Activated CD4-positive, alpha-beta T cell treated with anti-CD3 and anti-CD28 coated beads, Interleukin-2, amount 50 U/mL, for 1 hour (primary cell): Measurements from ENCODE around the gene IMPACT.

ENCODE experiments used
- DNase-seq: peaks from one replicate; pipeline ENCODE4 v3.0.0-alpha.2; 2020

The IMPACT gene, protein sequence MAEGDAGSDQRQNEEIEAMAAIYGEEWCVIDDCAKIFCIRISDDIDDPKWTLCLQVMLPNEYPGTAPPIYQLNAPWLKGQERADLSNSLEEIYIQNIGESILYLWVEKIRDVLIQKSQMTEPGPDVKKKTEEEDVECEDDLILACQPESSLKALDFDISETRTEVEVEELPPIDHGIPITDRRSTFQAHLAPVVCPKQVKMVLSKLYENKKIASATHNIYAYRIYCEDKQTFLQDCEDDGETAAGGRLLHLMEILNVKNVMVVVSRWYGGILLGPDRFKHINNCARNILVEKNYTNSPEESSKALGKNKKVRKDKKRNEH

DNA sequence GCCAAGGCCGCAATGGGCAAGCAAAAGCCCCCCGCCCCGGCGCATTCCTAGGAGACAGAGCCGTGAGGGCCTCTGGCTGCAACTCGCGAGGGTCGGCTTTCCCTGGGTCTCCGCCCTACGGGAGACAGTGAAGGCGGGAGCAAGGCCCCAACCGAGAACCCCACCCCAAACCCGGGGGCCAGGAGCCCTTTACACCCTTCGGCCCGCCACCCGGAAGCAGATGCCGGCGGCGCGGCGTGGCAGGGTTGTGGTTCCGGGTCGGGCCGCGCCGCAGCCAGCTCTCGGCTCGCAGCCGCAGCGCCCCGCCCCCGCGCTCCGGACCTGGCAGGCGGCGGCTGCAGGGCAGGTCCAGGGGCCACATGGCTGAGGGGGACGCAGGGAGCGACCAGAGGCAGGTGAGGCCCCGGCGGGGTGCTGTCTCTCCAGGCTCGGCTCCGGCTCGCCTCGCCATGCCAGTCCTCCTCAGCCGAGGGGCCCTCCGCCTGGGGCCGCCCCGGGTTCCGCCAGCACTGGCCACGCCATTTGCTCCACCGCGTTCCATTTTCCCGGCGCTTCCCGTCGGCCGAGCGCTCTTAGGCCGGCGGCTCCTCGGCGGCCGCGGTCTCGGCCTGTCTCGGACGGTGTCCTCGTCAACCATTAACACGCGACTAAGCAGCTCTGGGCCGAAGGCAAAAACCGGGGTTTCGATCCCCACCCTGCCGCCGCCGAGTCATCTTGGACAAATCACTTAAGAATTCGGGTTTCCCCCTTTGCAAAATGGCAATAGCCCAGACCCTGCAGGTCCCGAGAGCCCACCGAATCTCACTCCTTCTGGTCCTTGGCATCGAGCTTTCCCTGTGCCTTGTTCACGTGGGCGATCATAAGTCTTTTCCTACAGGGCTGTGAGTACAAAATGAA is at the start of gene IMPACT:
Gene IMPACT, plus strand, starts transcription at position 273 of the 897 bp plus-strand sequence. Its CDS starts 87 bp downstream, at position 360.
- DNase-seq, result peak; percentile 76

DNA sequence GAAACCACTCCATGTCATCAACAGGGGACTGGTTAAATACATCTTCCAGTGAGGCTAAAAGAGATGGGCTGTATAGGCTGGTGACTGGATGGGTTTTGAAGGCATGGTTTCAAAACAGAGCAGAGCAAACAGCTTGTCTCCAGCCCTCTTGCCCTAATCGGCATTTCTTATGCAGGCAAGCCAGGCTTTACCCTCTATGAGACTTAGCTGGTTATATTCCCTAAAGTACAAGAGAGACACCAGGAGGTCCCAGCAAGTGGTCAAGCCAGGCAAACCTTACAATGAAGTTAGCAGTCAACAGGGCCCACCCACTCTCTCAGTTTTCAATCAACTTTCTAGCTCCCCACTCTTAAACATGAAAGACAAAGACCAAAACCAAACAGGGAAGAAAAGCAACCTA is 47.9 kb upstream of the IMPACT start:
- DNase-seq, result no peak

DNA sequence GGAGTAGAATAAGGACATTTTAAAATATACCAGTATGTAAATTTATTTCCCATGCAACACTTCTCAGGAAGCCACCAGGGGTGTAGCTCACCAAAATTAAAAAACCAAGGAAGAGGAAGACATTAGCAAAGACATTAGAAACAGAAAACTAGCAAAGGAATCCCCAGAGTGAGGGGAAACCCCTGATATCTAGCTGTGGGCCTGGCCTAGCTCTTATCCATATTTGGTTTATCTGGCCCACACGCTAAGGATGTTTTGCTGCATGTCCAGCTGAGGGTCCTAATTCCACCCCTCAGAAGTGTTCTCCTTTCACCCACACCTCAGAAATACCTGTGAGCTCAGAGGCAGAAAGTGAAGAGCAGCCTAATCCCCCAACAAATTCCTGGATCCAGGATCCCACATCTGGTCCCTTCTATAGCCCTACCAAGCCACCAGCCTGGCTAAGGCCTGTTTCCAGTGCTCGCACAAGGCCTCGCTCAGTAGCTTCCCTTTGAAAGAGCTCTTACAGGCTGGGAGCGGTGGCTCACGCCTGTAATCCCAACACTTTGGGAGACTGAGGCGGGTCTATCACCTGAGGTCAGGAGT is 46.2 kb upstream of the IMPACT start:
- no peak for DNase-seq

DNA sequence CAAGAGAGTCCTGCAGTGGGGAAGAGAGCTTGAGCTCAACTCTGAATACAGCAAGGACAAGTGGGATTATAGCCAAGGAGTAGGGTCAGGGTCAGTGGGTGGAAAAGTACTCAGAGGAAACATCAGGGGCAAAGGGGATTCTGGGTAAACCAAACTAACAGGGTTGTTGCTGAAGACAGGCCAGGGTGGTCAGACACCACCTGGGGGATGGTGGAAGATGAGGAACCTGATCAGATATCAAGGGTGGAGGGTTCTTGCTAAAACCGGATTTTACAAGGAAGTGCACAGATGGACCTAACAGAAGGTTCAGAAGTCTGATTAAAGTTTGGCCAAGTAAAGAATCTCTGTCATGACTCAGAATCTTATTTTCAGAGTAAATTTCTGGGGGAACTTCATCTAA is 45.3 kb upstream of the IMPACT start:
- DNase-seq, result no peak

DNA sequence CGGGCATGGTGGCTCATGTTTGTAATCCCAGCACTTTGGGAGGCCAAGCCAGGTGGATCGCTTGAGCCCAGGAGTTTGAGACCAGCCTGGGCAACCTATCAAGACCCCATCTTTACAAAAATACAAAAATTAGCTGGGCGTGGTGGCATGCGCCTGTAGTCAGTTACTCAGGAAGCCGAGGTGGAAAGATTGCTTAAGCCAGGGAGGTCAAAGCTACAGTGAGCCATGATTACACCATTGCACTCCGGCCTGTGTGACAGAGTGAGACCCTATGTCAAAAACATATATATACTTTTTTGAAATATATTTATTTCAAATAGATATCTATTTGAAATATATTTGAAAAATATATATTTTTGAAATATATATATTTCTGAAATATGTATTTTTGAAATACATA is 39.8 kb upstream of the IMPACT start:
- no peak for DNase-seq

DNA sequence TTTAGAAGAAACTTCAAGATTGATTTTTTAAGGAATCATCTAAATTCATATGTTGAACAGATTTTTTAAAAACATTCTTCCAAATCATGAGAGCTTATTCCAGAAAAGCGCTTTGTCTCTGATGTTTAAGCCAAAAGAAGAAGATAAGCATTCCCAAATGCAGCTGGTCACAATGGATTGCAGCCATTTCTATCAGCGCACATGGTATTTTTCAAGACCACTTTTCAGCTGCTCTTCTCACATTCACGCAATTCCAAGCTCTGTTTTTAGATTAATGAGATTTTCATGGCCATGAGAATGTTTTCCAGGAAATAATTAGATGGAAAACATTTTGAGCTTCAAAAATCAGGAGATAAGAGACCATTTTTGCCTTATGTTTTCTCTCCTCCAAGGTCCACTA is 37.5 kb upstream of the IMPACT start:
- no peak for DNase-seq

DNA sequence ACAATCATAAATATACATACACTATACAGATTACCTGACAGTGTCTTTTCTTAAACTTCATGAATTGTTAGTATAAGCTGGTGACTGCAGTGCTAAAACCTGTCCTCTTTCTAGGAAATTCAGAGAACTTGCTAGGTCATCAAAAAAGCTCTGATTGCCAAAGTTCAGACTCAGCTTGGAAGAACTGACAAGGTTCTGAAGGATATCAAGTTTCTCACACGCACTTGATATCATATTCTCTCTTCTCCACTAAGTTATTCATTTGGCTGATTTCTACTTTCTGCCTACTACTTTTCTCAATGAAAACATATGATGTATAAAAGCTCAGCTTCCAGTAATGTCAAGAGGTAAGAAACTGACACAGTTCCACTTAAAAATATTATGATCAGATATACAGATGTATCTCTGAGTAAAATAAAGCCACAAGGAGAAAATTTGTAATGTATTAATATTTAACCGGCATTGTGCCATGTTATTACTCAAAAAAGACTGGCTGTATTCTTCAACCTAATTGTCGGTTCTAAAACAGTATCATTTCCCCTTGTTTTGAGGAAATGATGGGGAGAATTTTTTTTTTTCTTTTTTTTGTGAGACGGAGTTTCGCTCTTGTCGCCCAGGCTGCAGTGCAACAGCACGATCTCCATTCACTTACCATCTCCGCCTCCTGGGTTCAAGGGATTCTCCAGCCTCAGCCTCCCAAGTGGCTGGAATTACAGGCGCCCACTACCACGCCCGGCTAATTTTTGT is 31.2 kb upstream of the IMPACT start:
- no peak for DNase-seq

- no peak for DNase-seq
These were observed 30.3 kb upstream of the IMPACT start for GRCh38 chr18:24396082-24396633.

DNA sequence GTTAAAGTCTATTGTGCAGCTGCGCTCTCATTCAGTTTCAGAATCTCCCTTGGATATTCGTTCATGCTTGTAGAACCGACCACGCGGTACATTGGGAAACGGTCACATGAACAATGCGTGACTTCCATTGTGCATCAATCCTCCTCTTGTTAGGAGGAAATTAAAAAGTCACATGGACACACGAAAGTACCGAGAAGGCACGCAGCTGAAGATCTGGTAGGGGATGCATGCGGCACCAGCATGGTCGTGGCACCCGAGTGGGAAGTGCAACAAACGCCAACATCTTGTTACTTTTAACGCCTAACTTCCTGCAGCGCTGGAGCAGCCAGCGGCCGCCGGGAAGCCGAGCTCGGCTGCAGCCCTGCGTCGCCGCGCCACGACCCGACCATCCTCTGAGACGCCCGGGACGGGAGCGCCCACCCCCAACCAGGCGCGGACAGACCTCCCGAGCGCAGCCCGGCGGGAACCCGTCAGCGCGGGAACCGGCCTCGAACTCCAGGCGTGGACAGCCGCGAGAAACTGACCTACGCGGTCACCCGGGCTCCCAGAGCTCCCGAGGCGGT is 29.3 kb upstream of the IMPACT start:
- DNase-seq, result peak; percentile 15

DNA sequence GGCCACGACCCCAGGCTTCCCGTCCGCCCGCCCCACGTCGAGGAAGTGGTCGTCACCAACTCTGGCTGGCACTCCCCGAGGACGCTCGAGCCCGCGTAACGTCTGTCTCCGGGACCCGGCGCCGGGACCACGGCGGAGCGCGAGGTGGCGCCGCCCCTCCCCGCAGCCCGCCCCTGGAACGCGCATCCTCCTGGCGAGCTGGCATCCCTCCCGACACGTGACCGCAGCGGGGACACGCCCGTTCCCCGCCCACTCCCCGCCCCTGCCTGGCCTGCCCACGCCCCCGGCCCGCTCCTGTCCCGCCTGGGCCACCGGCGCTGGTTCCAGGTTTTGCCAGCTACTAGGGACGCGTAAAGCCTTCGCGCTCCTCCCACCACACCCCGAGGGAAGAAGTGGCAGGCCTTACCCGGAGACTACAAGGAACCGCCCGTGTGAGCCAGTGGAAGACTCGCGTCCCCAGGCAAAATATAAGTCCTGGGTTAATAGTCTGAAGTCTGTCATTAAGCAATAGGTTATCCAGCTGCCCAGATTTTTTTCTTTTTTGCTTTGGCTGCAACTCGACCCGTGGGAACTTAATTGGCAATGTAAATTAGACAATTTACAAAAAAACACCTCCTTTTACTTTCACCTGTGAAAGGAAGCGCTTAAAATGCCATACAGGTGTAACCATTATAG is 28.6 kb upstream of the IMPACT start, which contains the start of gene OSBPL1A:
Gene OSBPL1A, minus strand, starts transcription at position 131 of the 675 bp plus-strand sequence. CDS start 20,291 bp downstream, outside the sequence.
- DNase-seq, result peak; percentile 76

- no peak for DNase-seq
These were observed 27.9 kb upstream of the IMPACT start for GRCh38 chr18:24398540-24398939.

GRCh38 chr18:24400587-24400986 is 25.9 kb upstream of the IMPACT start:
- DNase-seq, result no peak

DNA sequence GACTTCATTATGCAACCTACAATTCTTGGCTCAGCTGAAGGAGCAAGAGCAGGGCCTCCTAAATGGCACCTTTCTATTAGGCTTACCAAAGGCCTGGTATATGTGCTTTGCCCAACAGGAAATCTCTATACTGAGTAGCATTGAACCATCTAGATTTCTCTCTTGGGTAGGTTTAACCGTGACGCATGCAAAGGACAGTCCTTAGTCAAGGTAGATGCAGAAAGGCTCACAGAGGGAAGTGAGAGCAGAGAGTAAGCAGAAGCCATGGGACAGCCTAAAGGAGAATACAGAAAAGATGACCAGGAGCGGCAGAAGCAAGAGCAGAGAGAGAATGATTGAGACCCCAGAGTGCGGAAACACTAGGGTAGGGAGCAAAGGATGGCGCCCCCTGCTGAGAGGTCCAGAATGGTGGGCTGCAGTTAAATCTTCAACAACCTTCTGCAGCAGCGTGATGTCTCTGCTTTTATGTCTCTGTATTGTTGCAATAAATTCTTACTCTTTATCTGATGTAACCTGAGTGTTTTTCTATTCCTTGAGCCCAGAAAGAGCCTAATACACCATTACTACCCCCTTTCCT is 24.2 kb upstream of the IMPACT start:
- DNase-seq, result no peak

DNA sequence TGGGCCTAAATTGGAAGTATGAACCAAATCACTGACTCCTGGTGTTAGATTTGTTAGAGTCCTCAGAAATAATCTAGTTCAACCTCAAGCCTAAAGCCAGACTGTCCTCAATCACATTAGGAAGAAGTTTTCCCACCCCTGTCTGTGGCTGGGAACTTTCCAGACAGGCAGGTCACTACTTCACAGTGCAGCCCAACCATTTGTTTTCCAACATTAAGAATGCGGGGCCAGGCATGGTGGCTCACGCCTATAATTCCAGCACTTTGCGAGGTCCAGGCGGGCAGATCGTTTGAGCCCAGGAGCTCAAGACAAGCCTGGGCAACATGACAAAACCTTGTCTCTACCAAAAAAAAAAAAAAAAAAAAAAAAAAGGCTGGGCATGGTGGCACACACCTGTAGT is 23.4 kb upstream of the IMPACT start:
- no peak for DNase-seq

DNA sequence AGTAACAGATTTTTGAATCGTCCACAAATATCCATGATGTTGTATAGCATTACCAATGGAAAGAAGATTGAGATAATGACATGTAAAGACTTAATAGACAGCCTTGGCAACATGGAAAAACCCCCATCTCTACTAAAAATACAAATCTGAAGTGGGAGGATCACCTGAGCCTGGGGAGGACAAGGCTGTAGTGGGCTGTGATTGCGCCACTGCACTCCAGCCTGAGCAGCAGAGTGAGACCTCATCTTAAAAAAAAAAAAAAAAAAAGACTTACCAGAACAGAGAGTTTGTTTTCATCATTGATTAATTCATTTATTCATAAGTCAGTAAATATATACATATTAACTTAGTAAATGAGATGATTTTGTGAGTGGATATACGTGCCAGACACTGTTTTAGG is 21.9 kb upstream of the IMPACT start:
- no peak for DNase-seq

- DNase-seq, result no peak
These were observed 18.0 kb upstream of the IMPACT start for GRCh38 chr18:24408496-24408895.

DNA sequence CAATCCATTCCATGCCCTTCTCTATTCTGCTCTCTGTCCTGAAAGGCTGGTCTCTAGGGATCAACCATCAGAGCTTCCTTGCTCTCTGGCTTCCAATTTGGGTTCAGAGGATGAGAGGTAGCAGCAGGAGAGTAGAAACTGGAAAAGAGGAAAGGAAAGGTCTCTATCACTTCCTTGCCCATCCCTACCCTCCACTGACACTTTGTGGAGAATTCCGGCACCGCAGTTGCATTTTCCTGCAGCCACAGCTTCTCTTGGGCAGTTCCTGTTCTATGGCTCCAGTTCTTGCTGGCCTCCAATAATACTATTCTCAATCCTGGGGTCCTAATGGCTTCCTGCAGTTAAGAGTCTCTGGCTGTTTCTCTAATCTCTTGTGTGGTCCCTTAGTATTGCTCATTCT is 13.3 kb upstream of the IMPACT start:
- no peak for DNase-seq

- no peak for DNase-seq
These were observed 12.0 kb upstream of the IMPACT start for GRCh38 chr18:24414349-24415003.

DNA sequence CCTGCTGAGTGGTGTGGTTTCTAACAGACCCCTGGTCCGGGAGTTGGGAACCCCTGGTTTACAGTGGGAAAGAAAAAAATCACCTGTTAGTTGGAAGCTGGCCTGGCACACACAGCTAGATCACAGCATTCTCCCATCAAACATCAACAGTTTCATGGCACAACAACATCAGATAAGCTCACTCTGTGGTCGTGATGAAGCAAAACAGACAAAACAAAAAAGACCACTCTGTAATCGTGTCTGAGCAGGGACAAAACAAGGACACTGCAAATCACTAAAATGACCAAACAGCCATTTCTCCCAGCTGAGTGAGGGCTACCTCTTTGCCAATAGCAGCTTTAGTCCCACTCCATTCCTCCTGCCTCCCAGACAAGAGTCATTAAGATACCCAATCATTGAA is 9.0 kb upstream of the IMPACT start:
- no peak for DNase-seq

DNA sequence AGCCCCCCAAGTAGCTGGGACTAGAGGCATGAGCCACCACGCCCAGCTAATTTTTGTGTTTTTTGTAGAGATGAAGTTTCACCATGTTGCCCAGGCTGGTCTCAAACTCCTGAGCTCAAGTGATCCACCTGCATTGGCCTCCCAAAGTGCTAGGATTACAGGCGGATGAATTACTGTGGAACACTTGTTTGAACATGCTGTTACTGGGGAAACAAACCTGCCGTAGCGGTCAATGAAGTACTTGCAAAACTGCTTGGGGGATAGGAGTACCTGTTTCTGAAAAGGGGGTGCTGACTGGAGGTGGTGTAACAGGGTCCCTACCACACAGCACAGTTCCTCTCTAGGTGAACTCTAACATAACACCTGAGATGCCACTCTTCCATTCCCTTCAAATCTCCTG is 5.9 kb upstream of the IMPACT start:
- no peak for DNase-seq

- no peak for DNase-seq
These were observed 4.6 kb upstream of the IMPACT start for GRCh38 chr18:24421831-24422230.
